NCI-H1105 (cell line): Measurements from ENCODE around the gene NPPC.
"Not testable (repeated sequence)": the region's sequence is repeated elsewhere in the genome, so short reads cannot be mapped to it uniquely, and the experiment has no call there.

Experiments used
- DNase-seq: peaks from one replicate; lab custom pipeline; 2025; lab: John Stamatoyannopoulos, UW

NPPC gene, protein sequence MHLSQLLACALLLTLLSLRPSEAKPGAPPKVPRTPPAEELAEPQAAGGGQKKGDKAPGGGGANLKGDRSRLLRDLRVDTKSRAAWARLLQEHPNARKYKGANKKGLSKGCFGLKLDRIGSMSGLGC

GRCh38 chr2:231926180-231926741, at the start of gene NPPC:
Gene NPPC (minus strand): TSS chr2:231926396. CDS start chr2:231926249, 147 bp downstream.
- DNase-seq = peak; percentile 74

GRCh38 chr2:231975001-231975400, 48.8 kb upstream of the NPPC start:
- no peak for DNase-seq

GRCh38 chr2:231970461-231970860, 44.3 kb upstream of the NPPC start:
- no peak for DNase-seq

DNA sequence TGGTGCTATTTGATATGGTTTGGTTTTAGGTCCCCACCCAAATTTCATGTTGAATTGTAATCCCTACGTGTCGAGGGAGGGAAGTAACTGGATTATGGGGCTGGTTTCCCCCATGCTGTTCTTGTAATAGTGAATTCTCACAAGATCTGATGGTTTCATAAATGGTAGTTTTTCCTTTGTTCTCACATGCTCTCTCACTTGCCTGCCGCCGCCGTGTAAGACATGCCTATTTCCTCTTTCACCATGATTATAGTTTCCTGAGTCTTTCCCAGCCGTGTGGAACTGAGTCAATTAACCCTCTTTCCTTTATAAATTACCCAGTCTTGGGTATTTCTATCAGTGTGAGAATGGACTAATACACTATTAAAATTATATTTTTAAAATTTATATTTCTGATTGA, 42.6 kb upstream of the NPPC start:
- no peak for DNase-seq

DNA sequence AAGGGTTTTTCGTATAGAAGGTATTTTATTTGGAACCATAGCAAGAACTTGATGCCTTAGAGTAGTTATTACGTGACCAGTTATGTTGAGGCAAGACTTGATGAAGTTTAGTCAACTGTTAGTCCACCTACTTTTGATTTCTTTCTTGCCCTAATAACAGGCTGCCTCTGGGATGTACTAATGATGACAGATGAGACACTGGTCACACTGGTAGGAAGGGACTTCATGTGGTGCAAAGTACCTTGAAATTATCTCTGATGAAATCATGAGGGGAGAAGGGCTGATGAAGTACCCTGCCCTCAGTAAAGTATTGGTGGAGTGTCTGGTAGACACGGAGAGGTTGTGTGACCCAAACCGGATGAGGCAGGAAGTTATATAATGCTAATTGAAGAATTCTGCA, 40.7 kb upstream of the NPPC start:
- no peak for DNase-seq

DNA sequence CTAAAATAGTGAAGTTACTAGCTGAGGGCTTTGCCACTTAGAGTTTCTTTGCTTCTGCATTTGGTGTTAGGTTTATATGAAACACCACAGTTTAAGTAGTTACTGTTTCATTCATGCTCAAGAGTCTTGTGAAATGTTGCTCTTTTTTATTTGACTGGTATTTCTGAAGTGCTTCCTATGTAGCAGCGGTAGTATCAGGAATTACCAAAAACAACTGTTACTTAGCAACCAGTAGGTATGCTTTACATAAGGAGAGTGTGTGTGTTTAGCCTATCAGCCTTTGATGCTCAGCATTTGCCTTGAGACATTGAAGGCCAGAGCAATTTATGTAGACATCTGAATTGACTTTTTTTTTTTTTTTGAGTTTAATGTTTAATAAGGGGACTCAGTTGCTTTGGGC, 38.9 kb upstream of the NPPC start:
- no peak for DNase-seq

- DNase-seq = peak; percentile 64
Observed at GRCh38 chr2:231961349-231962166, 35.4 kb upstream of the NPPC start, which contains the start of gene DIS3L2. Gene DIS3L2 (plus strand): TSS chr2:231961713. CDS start chr2:232014928, 53,215 bp downstream.

DNA sequence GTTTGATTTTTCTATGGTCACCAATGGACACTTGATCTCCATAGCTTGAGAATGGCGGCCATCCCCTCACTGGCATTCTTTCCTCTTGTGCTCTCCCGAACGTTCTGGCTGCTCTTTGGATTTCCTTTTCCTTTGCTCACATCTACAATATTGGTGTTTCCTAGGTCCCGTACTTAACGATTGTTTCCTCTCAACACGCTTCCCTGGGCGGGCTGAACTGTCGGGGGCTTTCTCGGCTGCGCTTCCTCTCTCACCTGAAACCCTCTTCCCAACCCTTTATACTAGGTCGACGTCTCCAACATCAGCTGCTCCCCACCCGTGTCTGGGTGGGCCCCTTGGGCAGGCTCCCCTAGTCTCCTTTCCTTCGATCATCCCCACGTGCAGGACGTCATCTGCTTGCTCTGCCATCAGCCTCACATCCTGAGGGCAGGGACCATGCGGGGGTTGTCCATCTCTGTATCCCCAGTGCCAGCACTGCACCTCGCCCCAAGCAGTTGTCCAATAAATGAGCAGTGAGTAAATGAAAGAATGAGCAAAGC, 34.7 kb upstream of the NPPC start:
- DNase-seq = no peak

GRCh38 chr2:231957913-231958763, 31.9 kb upstream of the NPPC start:
- no peak for DNase-seq

GRCh38 chr2:231955758-231956472, 29.7 kb upstream of the NPPC start:
- DNase-seq = no peak

DNA sequence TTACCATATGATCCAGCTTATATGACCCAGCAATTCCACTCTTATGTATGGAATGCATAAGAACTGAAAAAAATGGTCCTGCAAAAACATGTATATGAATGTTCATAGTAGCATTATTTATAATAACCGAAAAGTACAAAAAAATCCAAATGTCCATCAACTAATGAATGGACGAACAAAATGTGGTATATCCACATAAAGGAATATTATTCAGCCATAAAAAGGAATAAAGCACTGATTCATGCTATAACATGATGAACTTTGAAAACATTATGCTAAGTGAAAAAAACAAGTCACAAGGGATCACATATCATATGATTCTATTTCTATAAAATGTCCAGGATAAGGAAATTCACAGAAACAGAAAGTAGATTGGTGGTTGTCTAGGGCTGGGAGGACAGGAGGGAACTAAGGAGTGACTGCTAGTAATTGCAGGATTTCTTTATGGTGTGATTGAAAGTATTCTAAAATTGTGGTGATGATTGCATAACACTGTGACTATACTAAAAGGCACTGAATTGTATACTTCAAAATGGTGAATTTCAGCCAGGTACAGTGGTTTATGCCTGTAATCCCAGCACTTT, 25.3 kb upstream of the NPPC start:
- no peak for DNase-seq

DNA sequence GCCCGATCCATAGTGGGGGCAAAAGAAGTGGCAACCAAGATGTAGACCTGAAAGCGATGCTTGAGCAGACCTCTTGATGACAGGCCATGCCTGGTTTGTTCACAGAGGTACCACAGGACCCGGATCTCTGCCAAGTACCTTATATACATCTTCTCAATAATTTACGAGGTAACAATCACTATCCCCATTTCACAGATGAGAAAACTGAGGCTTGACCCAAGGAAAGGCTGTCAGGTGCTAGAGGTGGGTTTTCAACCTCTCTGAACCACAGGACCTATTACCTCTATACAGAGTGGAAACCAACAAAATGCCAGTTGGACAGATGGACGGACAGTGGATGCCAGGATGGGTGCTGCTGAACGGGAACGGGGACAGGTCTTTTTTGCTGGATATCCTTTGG, 21.5 kb upstream of the NPPC start:
- DNase-seq = no peak

- not testable (repeated sequence) for DNase-seq
Observed at GRCh38 chr2:231947112-231947511, 20.9 kb upstream of the NPPC start.

DNA sequence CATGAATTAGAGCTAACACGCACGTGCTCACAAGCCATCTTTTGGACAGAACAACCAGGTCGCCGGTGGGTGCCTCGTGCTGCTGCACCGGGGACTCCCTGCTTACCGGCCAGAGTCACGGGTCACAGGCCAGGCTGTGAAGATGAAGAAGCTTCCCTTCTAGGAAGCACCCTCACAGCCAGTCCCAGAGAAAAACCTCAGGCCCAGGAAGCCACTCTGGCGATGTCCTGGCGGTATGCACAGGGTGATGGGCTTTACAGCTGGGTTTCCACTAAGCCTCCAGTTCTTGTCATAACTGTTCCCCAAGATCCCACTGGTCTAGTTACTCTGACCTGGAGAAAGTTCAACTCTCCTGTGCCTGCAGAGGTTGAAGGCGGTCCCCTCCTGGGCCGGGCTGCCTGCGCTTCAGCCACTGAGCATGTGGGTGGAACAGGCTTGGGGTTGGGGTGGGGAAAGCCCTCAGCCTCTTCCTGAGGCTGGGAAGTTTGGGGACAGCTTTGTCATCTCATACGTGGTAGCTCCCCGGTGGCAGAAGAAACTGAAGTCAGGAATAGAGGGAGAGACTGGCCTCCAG, 20.1 kb upstream of the NPPC start:
- DNase-seq = no peak

GRCh38 chr2:231942180-231942579, 16.0 kb upstream of the NPPC start:
- DNase-seq = no peak

- no peak for DNase-seq
Observed at GRCh38 chr2:231941673-231942072, 15.5 kb upstream of the NPPC start.

DNA sequence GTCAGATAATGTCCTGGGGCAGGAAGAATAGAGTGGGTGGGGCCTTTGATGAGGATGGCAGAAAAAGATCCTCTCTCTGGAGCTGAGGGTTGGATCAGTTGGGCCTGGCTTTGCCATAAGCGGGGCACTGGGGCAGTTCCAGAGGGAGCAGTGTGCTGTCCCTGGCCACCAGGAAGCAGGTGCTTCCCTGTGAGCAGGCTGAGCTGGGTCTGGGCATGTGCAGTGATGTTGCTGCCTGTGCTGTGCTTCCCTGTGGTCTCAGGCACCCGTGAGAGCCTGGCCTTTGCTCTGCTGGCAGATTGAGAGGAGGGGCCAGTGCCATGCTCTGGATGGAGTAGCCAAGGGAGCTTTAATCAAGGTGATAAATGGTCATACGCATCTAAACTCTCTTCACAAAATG, 14.6 kb upstream of the NPPC start:
- no peak for DNase-seq

- DNase-seq = no peak
Observed at GRCh38 chr2:231939022-231939421, 12.8 kb upstream of the NPPC start.

DNA sequence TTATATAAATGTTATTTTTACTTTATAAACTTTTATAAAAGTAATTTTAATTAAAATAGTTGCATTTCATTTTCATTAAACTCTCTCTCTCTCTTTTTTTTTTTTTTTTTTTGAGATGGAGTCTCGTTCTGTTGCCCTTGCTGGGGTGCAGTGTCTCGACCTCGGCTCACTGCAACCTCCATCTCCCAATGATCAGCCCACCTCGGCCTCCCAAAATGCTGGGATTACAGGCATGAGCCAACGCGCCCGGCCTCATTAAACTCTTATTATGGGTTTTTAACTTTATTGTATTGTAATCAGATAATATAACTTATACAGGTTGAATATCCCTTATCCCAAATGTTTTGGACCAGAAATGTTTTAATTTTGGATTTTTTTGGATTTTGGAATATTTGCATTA, 10.9 kb upstream of the NPPC start:
- no peak for DNase-seq

DNA sequence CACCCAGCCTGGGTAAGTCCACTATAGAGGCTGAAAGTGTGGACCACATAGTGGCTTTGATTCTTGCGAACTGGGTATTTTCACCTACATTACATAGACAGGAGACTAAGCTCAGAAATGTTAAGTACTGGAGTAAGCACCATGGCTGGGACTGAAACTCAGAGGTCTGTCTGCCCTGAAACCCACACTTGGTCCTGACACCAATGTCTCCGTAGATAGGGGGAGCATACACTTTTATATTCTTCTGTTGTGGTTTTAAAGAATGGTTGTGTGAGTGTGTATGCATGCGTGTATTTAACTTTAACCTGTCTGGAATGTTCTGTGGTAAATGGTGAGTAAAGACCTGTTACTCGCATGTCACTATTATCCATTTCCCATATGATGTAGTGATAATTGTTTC, 10.3 kb upstream of the NPPC start:
- DNase-seq = no peak

- DNase-seq = no peak
Observed at GRCh38 chr2:231935815-231936214, 9.6 kb upstream of the NPPC start.
